GM12878 (cell line): ENCODE measurements around the gene GON4L. TPM values are rescaled to one million over a fixed set of nuclear protein-coding genes. Genes with fewer than 3 reads are reported as not detected.
"Not testable (repeated sequence)": the region's sequence is repeated elsewhere in the genome, so short reads cannot be mapped to it uniquely, and the experiment has no call there.

ENCODE experiments used
- ATAC-seq: fragments of 200-7000 bp; cut with Tn5 transposase; 3 replicates; pipeline ENCODE4 v1.9.1; 2020; ENCODE audit warnings: mild to moderate bottlenecking, moderate library complexity
- BruUV-seq: library from RNA; stranded (reverse); fragments of 400-500 nt; replicated peaks from 2 replicates; lab custom pipeline; 2021; lab: Mats Ljungman, UMichigan
- CTCF ChIA-PET: fragments of 300-600 bp; sonication (Branson Sonifier 250); formaldehyde crosslinking; extraction: SDS; loops from one replicate; lab custom pipeline; 2021; ENCODE audit warnings: inconsistent platforms; lab: Yijun Ruan, JAX
- POLR2A ChIA-PET: fragments of 350-600 bp; formaldehyde crosslinking; extraction: SDS; loops from one replicate; lab custom pipeline; 2021; ENCODE audit warnings: inconsistent platforms; lab: Charles Lee
- RAD21 ChIA-PET: fragments of 300-600 bp; sonication (Branson Sonifier 250); formaldehyde crosslinking; loops from one replicate; lab custom pipeline; 2023; ENCODE audit warnings: antibody characterized with exemption; ENCODE audit not compliant: unreplicated experiment; lab: Charles Lee
- SMC1A ChIA-PET: fragments of 300-600 bp; sonication (Branson Sonifier 250); formaldehyde crosslinking; loops from one replicate; lab custom pipeline; 2023; ENCODE audit not compliant: unreplicated experiment, uncharacterized antibody; lab: Charles Lee
- DNase-seq: peaks from one replicate; pipeline ENCODE4 v3.0.0-alpha.2; 2011; ENCODE audit warnings: low read depth, low spot score
- FAIRE-seq: peaks from 3 replicates; lab custom pipeline; 2011; peaks lifted over from hg19 to GRCh38; lab: Jason Lieb, UNC
- H2AFZ ChIP-seq: 2 replicates; pipeline ENCODE4 v1.6.0; 2011; ENCODE audit warnings: low read depth, low read length, control low read depth; ENCODE audit not compliant: control insufficient read depth
- H3K27ac ChIP-seq: 2 replicates; pipeline ENCODE4 v1.5.1; 2011; ENCODE audit warnings: control low read depth; ENCODE audit not compliant: control insufficient read depth, insufficient read depth
- H3K27me3 ChIP-seq, 2 experiments: replicated peaks in 1 of 2; 2 replicates each; pipeline versions ENCODE4 v1.6.0 to v1.6.1; 2011; ENCODE audit warnings: low read length in 1 of 2; ENCODE audit not compliant: control insufficient read depth in 2 of 2, insufficient read depth in 2 of 2
- H3K36me3 ChIP-seq, 2 experiments: 2 replicates each; pipeline ENCODE4 v1.5.1; 2011; ENCODE audit warnings: low read length in 1 of 2; ENCODE audit not compliant: control insufficient read depth in 2 of 2, insufficient read depth in 2 of 2
- H3K4me1 ChIP-seq: 2 replicates; pipeline ENCODE4 v1.6.1; 2011; ENCODE audit warnings: mild to moderate bottlenecking, low read length, moderate library complexity, mixed read lengths; ENCODE audit not compliant: control insufficient read depth, insufficient read depth
- H3K4me2 ChIP-seq: 2 replicates; pipeline ENCODE4 v1.6.0; 2011; ENCODE audit warnings: control low read depth; ENCODE audit not compliant: control insufficient read depth, insufficient read depth
- H3K4me3 ChIP-seq: fragments of 200-600 bp; sonication (generic); 2 replicates; pipeline ENCODE4 v1.5.1; 2016
- H3K79me2 ChIP-seq: 2 replicates; pipeline ENCODE4 v1.6.0; 2011; ENCODE audit warnings: low read length; ENCODE audit not compliant: control insufficient read depth, insufficient read depth
- H3K9ac ChIP-seq: 2 replicates; pipeline ENCODE4 v1.8.0; 2011; ENCODE audit warnings: low read length, control low read depth, mixed read lengths; ENCODE audit not compliant: control insufficient read depth, insufficient read depth
- H3K9me3 ChIP-seq: replicated peaks from 3 replicates; pipeline ENCODE4 v1.5.1; 2011; ENCODE audit warnings: mild to moderate bottlenecking, low read length; ENCODE audit not compliant: control insufficient read depth, insufficient read depth
- H4K20me1 ChIP-seq: 2 replicates; pipeline ENCODE4 v1.6.0; 2011; ENCODE audit not compliant: control insufficient read depth, insufficient read depth
- WGBS: methylation state at CpG from one replicate; pipeline ENCODE4 v1.1.6; 2016; ENCODE audit warnings: low lambda C conversion rate; ENCODE audit not compliant: insufficient replicate concordance, insufficient coverage; ENCODE audit errors: missing lambda C conversion rate; 5-methylcytosine and 5-hydroxymethylcytosine counted together
- in situ Hi-C: fragments of 300-500 bp; cut with MboI; formaldehyde crosslinking; loops from 9 replicates; pipeline ENCODE4 v1.14.3; 2018; ENCODE audit warnings: mixed read lengths
- intact Hi-C: fragments of 100-400 bp; cut with micrococcal nuclease; formaldehyde crosslinking; loops from one replicate; pipeline ENCODE4 v1.14.2; 2022; ENCODE audit not compliant: unreplicated experiment
- polyA plus RNA-seq, 11 experiments: library from polyadenylated mRNA; depleted of rRNA in 4 of 11; unstranded in 6 of 11; stranded (reverse) in 5 of 11; fragments of >200 nt; fragmentation: Nextera tagmentation in 4 of 11; fragmentation: Illumina TruSeq in 1 of 11; extraction: Ambion mirVana in 4 of 11; extraction: Trizol in 1 of 11; gene quantifications; 1 replicate in 1 of 11; 2 replicates in 10 of 11; pipeline versions ENCODE4 v1.2.1 to v1.2.3, GENCODE V29; 2011 to 2016; ENCODE audit warnings: inconsistent platforms in 2 of 11, missing spikeins in 2 of 11, low read depth in 1 of 11
- small RNA-seq: library from RNA; depleted of rRNA; stranded (forward); fragments of <200 nt; gene quantifications from one replicate; pipeline ENCODE3, GENCODE V24; 2014
- total RNA-seq, 4 experiments: library from RNA; depleted of rRNA in 3 of 4; stranded (reverse); fragments of >200 nt in 3 of 4; fragmentation: Illumina TruSeq in 1 of 4; extraction: Trizol in 1 of 4; gene quantifications; 2 replicates each; pipeline versions ENCODE4 v1.2.1 to v1.2.3, GENCODE V29; 2013 to 2021

GON4L gene
- total and polyA plus RNA-seq, 10 of the 15 experiments (the other 5 are each of a cell fraction or from before 2014, with no cell fraction given) = 17.7 to 40.7 (median 28.0) TPM

GRCh38 chr1:155701675-155702074, 155.3 kb downstream of the GON4L start:
- intact Hi-C loops, ATAC-seq, in situ Hi-C loops, H3K27ac ChIP-seq, FAIRE-seq, CTCF ChIA-PET, H3K9me3 ChIP-seq, DNase-seq, H3K36me3 ChIP-seq, H2AFZ ChIP-seq, H3K4me3 ChIP-seq, RAD21 ChIA-PET, H3K4me1 ChIP-seq, POLR2A ChIA-PET, H4K20me1 ChIP-seq, H3K27me3 ChIP-seq, SMC1A ChIA-PET, BruUV-seq, H3K9ac ChIP-seq, H3K4me2 ChIP-seq: not testable (repeated sequence)
- WGBS = 92% methylated on average over 2 of the region's 2 CpGs
- peaks cover 30% of the 10 kb centered on the region for H3K79me2 ChIP-seq

Small RNAs within 50 kb of the gene (small RNA-seq; reads per million reads assigned to genes)
- gene RF00015 = not detected

Other genes with a start within 250 kb of the GON4L start
Only the 7 nearest of the 13 such genes appear.
- 60.0 and 61.3 TPM in 2 replicates for gene DAP3, start 168.1 kb downstream of the GON4L start, total RNA-seq (2014; rRNA removed)
- gene DAP3, start 168.1 kb downstream of the GON4L start, total RNA-seq (2014; rRNA removed; fragmentation: Illumina TruSeq; extraction: Trizol) = 116 and 125 TPM in 2 replicates
- 127 TPM in 2 replicates for gene DAP3, start 168.1 kb downstream of the GON4L start, total RNA-seq (2021)
- gene DAP3, start 168.1 kb downstream of the GON4L start, polyA plus RNA-seq (2011; rRNA removed) = 223 and 228 TPM in 2 replicates
- gene DAP3, start 168.1 kb downstream of the GON4L start, polyA plus RNA-seq (2014; fragmentation: Illumina TruSeq; extraction: Trizol) = 184 and 197 TPM in 2 replicates
- gene DAP3, start 168.1 kb downstream of the GON4L start, polyA plus RNA-seq (2014; fragmentation: Nextera tagmentation; extraction: Ambion mirVana) = 100 to 1,000 TPM; 149 to 175 TPM
- 154 and 160 TPM in 2 replicates for gene DAP3, start 168.1 kb downstream of the GON4L start, polyA plus RNA-seq (2014; rRNA removed)
- gene DAP3, start 168.1 kb downstream of the GON4L start, polyA plus RNA-seq (2016; fragmentation: Nextera tagmentation; extraction: Ambion mirVana) = 100 to 1,000 TPM; 117 to 128 TPM
- gene SYT11, start 2.4 kb upstream of the GON4L start, total RNA-seq (2014; rRNA removed) = 15.6 and 17.5 TPM in 2 replicates
- 14.1 and 14.3 TPM in 2 replicates for gene SYT11, start 2.4 kb upstream of the GON4L start, total RNA-seq (2014; rRNA removed; fragmentation: Illumina TruSeq; extraction: Trizol)
- 14.1 and 14.3 TPM in 2 replicates for gene SYT11, start 2.4 kb upstream of the GON4L start, total RNA-seq (2021)
- gene SYT11, start 2.4 kb upstream of the GON4L start, polyA plus RNA-seq (2011; rRNA removed) = 21.2 and 21.5 TPM in 2 replicates
- 16.2 and 17.4 TPM in 2 replicates for gene SYT11, start 2.4 kb upstream of the GON4L start, polyA plus RNA-seq (2014; fragmentation: Illumina TruSeq; extraction: Trizol)
- 1 to 10 TPM; 7.7 to 7.8 TPM for gene SYT11, start 2.4 kb upstream of the GON4L start, polyA plus RNA-seq (2014; fragmentation: Nextera tagmentation; extraction: Ambion mirVana)
- gene SYT11, start 2.4 kb upstream of the GON4L start, polyA plus RNA-seq (2014; rRNA removed) = 11.0 and 11.3 TPM in 2 replicates
- gene SYT11, start 2.4 kb upstream of the GON4L start, polyA plus RNA-seq (2016; fragmentation: Nextera tagmentation; extraction: Ambion mirVana) = 10 to 100 TPM; 12.1 to 13.0 TPM
- gene RIT1, start 54.1 kb upstream of the GON4L start, total RNA-seq (2014; rRNA removed) = 6.8 and 10.6 TPM in 2 replicates
- 12.5 and 13.0 TPM in 2 replicates for gene RIT1, start 54.1 kb upstream of the GON4L start, total RNA-seq (2014; rRNA removed; fragmentation: Illumina TruSeq; extraction: Trizol)
- 13.1 and 16.7 TPM in 2 replicates for gene RIT1, start 54.1 kb upstream of the GON4L start, total RNA-seq (2021)
- gene RIT1, start 54.1 kb upstream of the GON4L start, polyA plus RNA-seq (2011; rRNA removed) = 61.5 and 77.0 TPM in 2 replicates
- 13.9 and 16.5 TPM in 2 replicates for gene RIT1, start 54.1 kb upstream of the GON4L start, polyA plus RNA-seq (2014; fragmentation: Illumina TruSeq; extraction: Trizol)
- gene RIT1, start 54.1 kb upstream of the GON4L start, polyA plus RNA-seq (2014; fragmentation: Nextera tagmentation; extraction: Ambion mirVana) = 10 to 100 TPM; 25.2 to 30.3 TPM
- 11.0 and 12.0 TPM in 2 replicates for gene RIT1, start 54.1 kb upstream of the GON4L start, polyA plus RNA-seq (2014; rRNA removed)
- 10 to 100 TPM; 12.4 to 13.6 TPM for gene RIT1, start 54.1 kb upstream of the GON4L start, polyA plus RNA-seq (2016; fragmentation: Nextera tagmentation; extraction: Ambion mirVana)
- 40.8 and 42.1 TPM in 2 replicates for gene KHDC4, start 77.2 kb upstream of the GON4L start, total RNA-seq (2014; rRNA removed)
- 42.8 and 44.4 TPM in 2 replicates for gene KHDC4, start 77.2 kb upstream of the GON4L start, total RNA-seq (2014; rRNA removed; fragmentation: Illumina TruSeq; extraction: Trizol)
- 40.5 and 41.1 TPM in 2 replicates for gene KHDC4, start 77.2 kb upstream of the GON4L start, total RNA-seq (2021)
- gene KHDC4, start 77.2 kb upstream of the GON4L start, polyA plus RNA-seq (2011; rRNA removed) = 109 and 120 TPM in 2 replicates
- 47.8 and 62.4 TPM in 2 replicates for gene KHDC4, start 77.2 kb upstream of the GON4L start, polyA plus RNA-seq (2014; fragmentation: Illumina TruSeq; extraction: Trizol)
- gene KHDC4, start 77.2 kb upstream of the GON4L start, polyA plus RNA-seq (2014; fragmentation: Nextera tagmentation; extraction: Ambion mirVana) = 10 to 100 TPM; 11.7 to 15.1 TPM
- 58.2 and 70.5 TPM in 2 replicates for gene KHDC4, start 77.2 kb upstream of the GON4L start, polyA plus RNA-seq (2014; rRNA removed)
- gene KHDC4, start 77.2 kb upstream of the GON4L start, polyA plus RNA-seq (2016; fragmentation: Nextera tagmentation; extraction: Ambion mirVana) = 10 to 100 TPM; 39.5 to 46.9 TPM
- 0.40 TPM in 1 of 2 replicates, not detected in the other for gene RXFP4, start 84.4 kb upstream of the GON4L start, total RNA-seq (2014; rRNA removed)
- not detected in 2 replicates for gene RXFP4, start 84.4 kb upstream of the GON4L start, total RNA-seq (2014; rRNA removed; fragmentation: Illumina TruSeq; extraction: Trizol)
- not detected in 2 replicates for gene RXFP4, start 84.4 kb upstream of the GON4L start, total RNA-seq (2021)
- not detected in 2 replicates for gene RXFP4, start 84.4 kb upstream of the GON4L start, polyA plus RNA-seq (2011; rRNA removed)
- not detected in 2 replicates for gene RXFP4, start 84.4 kb upstream of the GON4L start, polyA plus RNA-seq (2014; fragmentation: Illumina TruSeq; extraction: Trizol)
- gene RXFP4, start 84.4 kb upstream of the GON4L start, polyA plus RNA-seq (2014; fragmentation: Nextera tagmentation; extraction: Ambion mirVana) = not detected
- gene RXFP4, start 84.4 kb upstream of the GON4L start, polyA plus RNA-seq (2014; rRNA removed) = 0.10 and 0.16 TPM in 2 replicates
- under 1 TPM in 1 of 2 experiments, not detected in 1; 0.39 TPM for gene RXFP4, start 84.4 kb upstream of the GON4L start, polyA plus RNA-seq (2016; fragmentation: Nextera tagmentation; extraction: Ambion mirVana)
- gene ARHGEF2, start 121.3 kb upstream of the GON4L start, total RNA-seq (2014; rRNA removed) = 71.2 and 84.4 TPM in 2 replicates
- gene ARHGEF2, start 121.3 kb upstream of the GON4L start, total RNA-seq (2014; rRNA removed; fragmentation: Illumina TruSeq; extraction: Trizol) = 40.4 and 44.9 TPM in 2 replicates
- 113 and 116 TPM in 2 replicates for gene ARHGEF2, start 121.3 kb upstream of the GON4L start, total RNA-seq (2021)
- gene ARHGEF2, start 121.3 kb upstream of the GON4L start, polyA plus RNA-seq (2011; rRNA removed) = 48.7 and 88.1 TPM in 2 replicates
- 64.4 and 80.8 TPM in 2 replicates for gene ARHGEF2, start 121.3 kb upstream of the GON4L start, polyA plus RNA-seq (2014; fragmentation: Illumina TruSeq; extraction: Trizol)
- 10 to 100 TPM in 1 of 2 experiments, 1 to 10 TPM in 1; 8.1 to 10.6 TPM for gene ARHGEF2, start 121.3 kb upstream of the GON4L start, polyA plus RNA-seq (2014; fragmentation: Nextera tagmentation; extraction: Ambion mirVana)
- gene ARHGEF2, start 121.3 kb upstream of the GON4L start, polyA plus RNA-seq (2014; rRNA removed) = 87.0 and 89.9 TPM in 2 replicates
- 10 to 100 TPM; 57.1 to 58.9 TPM for gene ARHGEF2, start 121.3 kb upstream of the GON4L start, polyA plus RNA-seq (2016; fragmentation: Nextera tagmentation; extraction: Ambion mirVana)
- gene SSR2, start 163.7 kb upstream of the GON4L start, total RNA-seq (2014; rRNA removed) = 304 and 309 TPM in 2 replicates
- gene SSR2, start 163.7 kb upstream of the GON4L start, total RNA-seq (2014; rRNA removed; fragmentation: Illumina TruSeq; extraction: Trizol) = 253 and 257 TPM in 2 replicates
- gene SSR2, start 163.7 kb upstream of the GON4L start, total RNA-seq (2021) = 207 and 208 TPM in 2 replicates
- 434 and 553 TPM in 2 replicates for gene SSR2, start 163.7 kb upstream of the GON4L start, polyA plus RNA-seq (2011; rRNA removed)
- gene SSR2, start 163.7 kb upstream of the GON4L start, polyA plus RNA-seq (2014; fragmentation: Illumina TruSeq; extraction: Trizol) = 443 and 504 TPM in 2 replicates
- 100 to 1,000 TPM; 395 to 407 TPM for gene SSR2, start 163.7 kb upstream of the GON4L start, polyA plus RNA-seq (2014; fragmentation: Nextera tagmentation; extraction: Ambion mirVana)
- 300 and 320 TPM in 2 replicates for gene SSR2, start 163.7 kb upstream of the GON4L start, polyA plus RNA-seq (2014; rRNA removed)
- gene SSR2, start 163.7 kb upstream of the GON4L start, polyA plus RNA-seq (2016; fragmentation: Nextera tagmentation; extraction: Ambion mirVana) = 100 to 1,000 TPM; 226 to 238 TPM